ENCODE measurements around the gene UVRAG. TPM values are rescaled to one million over a fixed set of nuclear protein-coding genes. Genes with fewer than 3 reads are reported as not detected.

The UVRAG gene
- total RNA-seq, 1 experiment from 2014 or later: 13.0 TPM

DNA sequence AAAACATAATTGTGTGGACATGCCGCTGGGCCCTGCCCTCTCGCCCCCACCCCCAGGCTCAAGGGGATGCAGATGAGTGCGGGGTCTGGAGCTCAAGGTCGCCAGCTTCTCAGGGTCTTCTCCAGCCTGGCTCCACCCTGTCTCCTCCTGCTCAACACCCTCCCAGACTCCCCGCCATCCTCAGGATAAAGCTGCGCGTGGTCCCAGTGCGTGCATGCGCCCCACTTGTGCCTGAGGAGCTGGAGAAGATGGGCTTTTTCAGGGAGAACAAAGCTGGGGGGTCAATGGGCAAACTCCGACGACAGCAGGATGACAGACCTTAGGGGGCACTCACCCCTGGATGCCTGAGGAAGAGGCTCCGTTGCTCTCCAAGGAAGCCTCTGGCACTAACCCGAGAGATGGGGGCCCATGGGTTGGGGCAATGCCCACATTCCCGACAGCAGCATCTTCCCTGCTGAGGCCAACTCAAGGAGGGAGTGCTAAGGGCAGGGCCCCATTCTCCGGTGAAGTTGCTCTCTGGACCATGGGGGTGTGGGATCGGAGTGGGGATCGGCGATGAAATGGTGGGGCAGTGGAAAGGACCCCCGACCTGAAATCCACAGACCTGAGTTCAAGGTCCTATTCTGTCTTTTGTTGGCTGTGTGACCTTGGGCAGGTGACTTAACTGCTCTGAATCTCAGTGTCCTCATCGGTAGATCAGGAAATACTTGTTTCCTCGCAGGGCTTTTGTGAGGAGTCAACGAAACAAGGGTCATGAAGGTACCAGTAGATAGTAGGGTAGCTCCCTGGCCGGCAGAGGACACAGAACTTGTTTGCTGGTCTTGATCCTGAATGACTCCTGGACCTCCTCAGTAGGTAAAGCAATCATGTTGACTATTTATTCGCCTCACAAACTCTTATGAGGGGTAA lies 343.6 kb downstream of the UVRAG start:
- no peak for ATAC-seq
- TF ChIP-seq EZH2phosphoT487 (IDR thresholded peaks at IDR 0.05; ENCODE audit: borderline replicate concordance, low read length) (no peak), EZH2 (IDR thresholded peaks at IDR 0.05; ENCODE audit: low read length, unreplicated experiment) (no peak)
- TF ChIP-seq, protein P1, sequence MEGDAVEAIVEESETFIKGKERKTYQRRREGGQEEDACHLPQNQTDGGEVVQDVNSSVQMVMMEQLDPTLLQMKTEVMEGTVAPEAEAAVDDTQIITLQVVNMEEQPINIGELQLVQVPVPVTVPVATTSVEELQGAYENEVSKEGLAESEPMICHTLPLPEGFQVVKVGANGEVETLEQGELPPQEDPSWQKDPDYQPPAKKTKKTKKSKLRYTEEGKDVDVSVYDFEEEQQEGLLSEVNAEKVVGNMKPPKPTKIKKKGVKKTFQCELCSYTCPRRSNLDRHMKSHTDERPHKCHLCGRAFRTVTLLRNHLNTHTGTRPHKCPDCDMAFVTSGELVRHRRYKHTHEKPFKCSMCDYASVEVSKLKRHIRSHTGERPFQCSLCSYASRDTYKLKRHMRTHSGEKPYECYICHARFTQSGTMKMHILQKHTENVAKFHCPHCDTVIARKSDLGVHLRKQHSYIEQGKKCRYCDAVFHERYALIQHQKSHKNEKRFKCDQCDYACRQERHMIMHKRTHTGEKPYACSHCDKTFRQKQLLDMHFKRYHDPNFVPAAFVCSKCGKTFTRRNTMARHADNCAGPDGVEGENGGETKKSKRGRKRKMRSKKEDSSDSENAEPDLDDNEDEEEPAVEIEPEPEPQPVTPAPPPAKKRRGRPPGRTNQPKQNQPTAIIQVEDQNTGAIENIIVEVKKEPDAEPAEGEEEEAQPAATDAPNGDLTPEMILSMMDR (conservative IDR thresholded peaks at IDR 0.05; ENCODE audit: low read depth, low read length): no peak
- no peaks in the 10 kb centered on the region for H3F3A ChIP-seq (ENCODE audit: low read length, unreplicated experiment)
- H3K27me3 ChIP-seq (ENCODE audit: low read length): no peaks in the 10 kb centered on the region
- H3K4me2 ChIP-seq (ENCODE audit: low read length): no peak overlapping the region
- no peak overlapping the region for H3K9ac ChIP-seq (ENCODE audit: low read length)
- ChIA-PET CTCF (interaction anchor here (0.6 kb wide), 1 partner anchor 266 kb away, joined by 3 read pairs; no protein-coding TSS in a partner anchor), POLR2A (ENCODE audit: unreplicated experiment) (no interaction called here)
- peaks cover 2% of the 10 kb centered on the region; the same call in 1 of the 2 replicates for H3K4me1 ChIP-seq (ENCODE audit: insufficient read depth, low read length)
- no peaks in the 10 kb centered on the region for H3K36me3 ChIP-seq (ENCODE audit: low read depth, low read length)
- H3K9me3 ChIP-seq (ENCODE audit: low read length): no peaks in the 10 kb centered on the region
- H4K20me1 ChIP-seq (ENCODE audit: low read length): no peaks in the 10 kb centered on the region
- no peak overlapping the region for H2AFZ ChIP-seq (ENCODE audit: low read length)
- no peak overlapping the region for H3K4me3 ChIP-seq (ENCODE audit: low read length)
- no peak overlapping the region for H3K27ac ChIP-seq (ENCODE audit: low read length)
- no TSS peak for BruUV-seq (replicated peaks)
- intact Hi-C loops (cut with micrococcal nuclease): no loop called here
- no peaks in the 10 kb centered on the region for H3K9me2 ChIP-seq (replicated peaks; ENCODE audit: low read length)
- no peak for DNase-seq
- H3K79me2 ChIP-seq (ENCODE audit: low read length): no peaks in the 10 kb centered on the region

DNA sequence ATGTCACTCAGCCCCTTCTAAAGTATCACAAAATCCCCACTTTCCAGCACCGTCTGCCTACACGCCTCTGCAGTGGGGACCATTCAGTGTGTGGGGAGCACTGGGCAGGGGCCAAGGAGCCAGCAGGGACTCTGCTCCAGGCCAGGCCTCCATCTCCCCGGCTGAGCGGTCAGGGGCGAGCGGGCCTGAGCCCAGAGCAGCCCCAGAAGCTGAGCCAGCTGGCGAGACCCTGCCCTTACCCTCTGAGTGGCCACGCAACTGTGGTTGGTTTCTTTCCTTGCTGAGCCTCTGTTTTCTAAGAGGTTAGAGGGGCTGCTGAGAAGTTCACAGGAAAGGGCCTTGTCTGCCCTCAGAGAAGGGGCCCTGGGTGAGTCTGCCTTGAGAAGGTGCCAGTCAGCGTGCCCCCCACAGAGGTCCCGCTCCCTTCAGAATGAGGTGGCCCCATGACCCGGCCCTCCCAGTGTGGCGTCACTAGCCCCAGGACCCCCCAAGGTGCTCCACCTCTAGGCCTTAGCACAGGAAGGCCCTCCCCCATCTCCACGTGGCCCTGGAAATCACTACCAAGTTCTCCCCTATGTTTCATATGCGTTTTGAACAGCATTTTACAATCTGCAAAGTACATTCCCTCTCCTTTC lies 344.4 kb downstream of the UVRAG start:
- Histone ChIP-seq H3K4me1 (ENCODE audit: insufficient read depth, low read length) (no peaks in the 10 kb centered on the region), H3K9ac (ENCODE audit: low read length) (no peak overlapping the region), H3K4me3 (ENCODE audit: low read length) (no peak overlapping the region), H2AFZ (ENCODE audit: low read length) (no peak overlapping the region), H3K36me3 (ENCODE audit: low read depth, low read length) (no peaks in the 10 kb centered on the region), H4K20me1 (ENCODE audit: low read length) (no peaks in the 10 kb centered on the region), H3F3A (ENCODE audit: low read length, unreplicated experiment) (no peaks in the 10 kb centered on the region), H3K4me2 (ENCODE audit: low read length) (no peak overlapping the region), H3K9me2 (replicated peaks; ENCODE audit: low read length) (no peaks in the 10 kb centered on the region), H3K27me3 (ENCODE audit: low read length) (no peaks in the 10 kb centered on the region), H3K27ac (ENCODE audit: low read length) (no peak overlapping the region), H3K79me2 (ENCODE audit: low read length) (no peaks in the 10 kb centered on the region), H3K9me3 (ENCODE audit: low read length) (no peaks in the 10 kb centered on the region)
- POLR2A ChIA-PET (ENCODE audit: unreplicated experiment): no interaction called here
- DNase-seq (no peak), ATAC-seq (no peak)
- intact Hi-C loops (cut with micrococcal nuclease): no loop called here
- CTCF ChIA-PET: no interaction called here
- TF ChIP-seq EZH2 (IDR thresholded peaks at IDR 0.05; ENCODE audit: low read length, unreplicated experiment): no peak
- TF ChIP-seq EZH2phosphoT487 (IDR thresholded peaks at IDR 0.05; ENCODE audit: borderline replicate concordance, low read length): no peak
- TF ChIP-seq, protein P1 (conservative IDR thresholded peaks at IDR 0.05; ENCODE audit: low read depth, low read length): no peak
- BruUV-seq (replicated peaks): no TSS peak

Data from PC-3 (cell line).